Fibroblast of pulmonary artery (primary cell): Measurements from ENCODE around the gene ZSWIM6.

Experiments
- DNase-seq: peaks from one replicate; pipeline ENCODE4 v3.0.0-alpha.2; 2010; ENCODE audit warnings: low read depth
- H3K4me3 ChIP-seq: replicated peaks from 2 replicates; pipeline ENCODE4 v1.5.1; 2011; ENCODE audit warnings: low read depth, mild to moderate bottlenecking, control low read depth, low read length, moderate library complexity
- TF ChIP-seq, protein P1 (sequence below): IDR thresholded peaks from 2 replicates; pipeline ENCODE4 v1.5.1; 2011; ENCODE audit warnings: mild to moderate bottlenecking, control low read depth, low read length, inconsistent platforms; ENCODE audit errors: missing control alignments

The ZSWIM6 gene

DNA sequence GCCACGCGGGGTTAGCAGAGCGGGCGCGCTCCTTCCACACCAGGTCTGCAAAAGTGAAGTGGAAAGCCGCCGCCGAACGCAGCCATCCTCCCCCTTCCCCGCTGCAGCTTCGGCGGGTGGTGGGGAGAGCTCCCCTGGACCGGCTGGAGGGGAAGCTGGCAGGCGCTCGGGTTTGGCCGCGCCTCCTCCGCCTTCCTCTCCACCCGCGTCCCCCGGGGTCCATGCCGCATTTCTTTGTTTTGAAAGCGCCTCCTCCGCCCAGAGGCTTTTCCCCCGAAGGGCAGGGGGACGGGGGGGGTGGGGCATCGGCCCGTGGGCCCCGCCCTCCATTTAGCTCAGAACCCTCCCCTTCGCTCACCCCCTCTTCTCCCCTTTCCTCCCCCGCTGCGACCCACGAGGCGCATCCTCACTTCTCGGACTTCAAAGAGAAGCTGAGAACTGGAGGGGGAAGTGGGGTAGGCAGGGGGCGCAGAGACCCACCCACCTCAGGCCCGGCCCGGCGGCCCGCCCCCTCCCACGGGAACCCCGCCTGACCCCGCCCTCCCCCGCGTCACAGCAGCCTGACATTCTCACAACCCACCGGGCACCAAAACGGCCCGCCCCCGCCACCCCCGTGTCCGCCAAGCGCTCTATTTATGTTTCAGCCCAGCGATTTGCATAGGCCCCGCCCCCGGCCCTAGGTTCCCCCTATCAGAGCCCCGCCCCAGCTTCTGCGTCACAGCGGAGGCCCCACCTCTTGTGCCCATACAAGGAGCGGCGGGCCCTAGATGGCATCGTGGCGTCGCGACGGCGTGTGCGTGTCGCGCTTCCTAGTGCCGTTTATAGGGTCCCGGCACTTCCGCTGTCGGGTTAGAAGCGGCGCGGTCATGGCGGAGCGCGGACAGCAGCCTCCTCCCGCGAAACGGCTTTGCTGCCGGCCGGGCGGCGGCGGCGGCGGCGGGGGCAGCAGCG, at the start of gene ZSWIM6:
Gene ZSWIM6, plus strand, starts transcription at position 852 of the 951 bp plus-strand sequence. Its CDS starts 15 bp downstream, at position 867.
- DNase-seq, result peak; percentile 99
- peak within 1 kb of the TSS; percentile 82 for H3K4me3 ChIP-seq
- TF ChIP-seq, protein P1, sequence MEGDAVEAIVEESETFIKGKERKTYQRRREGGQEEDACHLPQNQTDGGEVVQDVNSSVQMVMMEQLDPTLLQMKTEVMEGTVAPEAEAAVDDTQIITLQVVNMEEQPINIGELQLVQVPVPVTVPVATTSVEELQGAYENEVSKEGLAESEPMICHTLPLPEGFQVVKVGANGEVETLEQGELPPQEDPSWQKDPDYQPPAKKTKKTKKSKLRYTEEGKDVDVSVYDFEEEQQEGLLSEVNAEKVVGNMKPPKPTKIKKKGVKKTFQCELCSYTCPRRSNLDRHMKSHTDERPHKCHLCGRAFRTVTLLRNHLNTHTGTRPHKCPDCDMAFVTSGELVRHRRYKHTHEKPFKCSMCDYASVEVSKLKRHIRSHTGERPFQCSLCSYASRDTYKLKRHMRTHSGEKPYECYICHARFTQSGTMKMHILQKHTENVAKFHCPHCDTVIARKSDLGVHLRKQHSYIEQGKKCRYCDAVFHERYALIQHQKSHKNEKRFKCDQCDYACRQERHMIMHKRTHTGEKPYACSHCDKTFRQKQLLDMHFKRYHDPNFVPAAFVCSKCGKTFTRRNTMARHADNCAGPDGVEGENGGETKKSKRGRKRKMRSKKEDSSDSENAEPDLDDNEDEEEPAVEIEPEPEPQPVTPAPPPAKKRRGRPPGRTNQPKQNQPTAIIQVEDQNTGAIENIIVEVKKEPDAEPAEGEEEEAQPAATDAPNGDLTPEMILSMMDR, result no peak

- no peak overlapping the region for H3K4me3 ChIP-seq
- no peak for DNase-seq
- TF ChIP-seq, protein P1, result no peak
Measured at GRCh38 chr5:61283471-61283870, 48.6 kb upstream of the ZSWIM6 start.

DNA sequence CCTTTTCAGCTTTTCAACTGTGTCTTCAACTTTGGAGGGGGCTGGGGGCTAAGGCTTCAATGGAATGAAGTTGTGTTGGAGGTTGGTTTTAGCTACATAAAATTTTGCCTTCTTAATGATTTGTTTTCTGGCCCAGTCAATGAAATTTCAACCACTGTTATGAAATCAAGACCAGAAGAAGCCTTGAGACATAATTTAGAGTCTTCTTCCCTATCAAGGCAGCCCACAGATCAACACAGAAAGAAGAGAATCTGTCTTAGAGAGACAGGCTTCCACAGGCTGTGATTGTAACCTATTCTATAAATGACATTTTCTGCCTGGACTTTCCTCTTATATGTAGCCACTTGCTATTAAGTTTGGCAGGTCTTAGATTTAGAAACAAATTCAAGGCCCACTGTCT, 46.5 kb upstream of the ZSWIM6 start:
- DNase-seq, result no peak
- TF ChIP-seq, protein P1, result no peak
- H3K4me3 ChIP-seq, result no peak overlapping the region

DNA sequence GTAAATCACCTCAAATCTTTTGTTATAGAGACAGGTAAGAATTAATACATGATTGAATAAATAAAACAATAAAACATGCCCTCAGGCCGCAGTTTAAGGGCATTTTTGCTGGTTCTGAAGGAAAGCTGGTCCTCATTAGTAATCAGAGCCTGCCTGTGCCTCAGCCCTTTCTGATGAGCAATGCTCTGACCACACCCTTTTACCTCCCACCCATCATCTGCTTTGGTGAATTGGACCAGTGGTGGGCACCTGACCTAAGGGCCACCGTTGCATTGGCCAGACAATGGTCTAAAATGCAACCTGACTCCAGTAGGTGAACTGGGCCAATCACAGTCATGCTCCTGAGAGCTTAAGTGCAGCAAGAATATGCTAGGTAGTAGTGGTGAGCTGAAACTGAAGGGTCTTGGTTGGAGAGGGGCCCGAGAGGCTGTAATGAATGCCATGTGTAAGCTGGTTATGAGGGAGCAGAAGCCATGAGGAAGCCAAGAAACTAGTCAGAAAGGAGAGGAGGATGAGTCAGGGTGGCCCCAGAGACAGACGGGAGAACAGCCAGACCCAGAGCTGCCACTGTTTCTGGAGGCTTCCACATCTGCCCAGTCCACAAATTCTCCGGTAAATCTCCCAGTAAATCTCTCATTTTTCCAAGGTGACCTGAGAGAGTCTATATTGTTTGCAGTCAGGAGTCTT, 45.5 kb upstream of the ZSWIM6 start:
- no peak overlapping the region for H3K4me3 ChIP-seq
- no peak for DNase-seq
- TF ChIP-seq, protein P1, result no peak

GRCh38 chr5:61287474-61287873, 44.6 kb upstream of the ZSWIM6 start:
- H3K4me3 ChIP-seq, result no peak overlapping the region
- no peak for DNase-seq
- TF ChIP-seq, protein P1, result no peak

- no peak for DNase-seq
Measured at GRCh38 chr5:61289241-61289640, 42.8 kb upstream of the ZSWIM6 start.

More at GRCh38 chr5:61289241-61289640, 42.8 kb upstream of the ZSWIM6 start:
- TF ChIP-seq, protein P1, result no peak
- no peak overlapping the region for H3K4me3 ChIP-seq
